Ramos (cell line): ENCODE measurements around the gene P4HA3.
"Not testable (repeated sequence)": the region's sequence is repeated elsewhere in the genome, so short reads cannot be mapped to it uniquely, and the experiment has no call there.

Source experiments
- in situ Hi-C: fragments of 300-500 bp; cut with MboI; formaldehyde crosslinking; loops from one replicate; pipeline ENCODE4 v1.14.3; 2022; ENCODE audit warnings: low sequenced_read_pairs; ENCODE audit not compliant: unreplicated experiment

Gene P4HA3

DNA sequence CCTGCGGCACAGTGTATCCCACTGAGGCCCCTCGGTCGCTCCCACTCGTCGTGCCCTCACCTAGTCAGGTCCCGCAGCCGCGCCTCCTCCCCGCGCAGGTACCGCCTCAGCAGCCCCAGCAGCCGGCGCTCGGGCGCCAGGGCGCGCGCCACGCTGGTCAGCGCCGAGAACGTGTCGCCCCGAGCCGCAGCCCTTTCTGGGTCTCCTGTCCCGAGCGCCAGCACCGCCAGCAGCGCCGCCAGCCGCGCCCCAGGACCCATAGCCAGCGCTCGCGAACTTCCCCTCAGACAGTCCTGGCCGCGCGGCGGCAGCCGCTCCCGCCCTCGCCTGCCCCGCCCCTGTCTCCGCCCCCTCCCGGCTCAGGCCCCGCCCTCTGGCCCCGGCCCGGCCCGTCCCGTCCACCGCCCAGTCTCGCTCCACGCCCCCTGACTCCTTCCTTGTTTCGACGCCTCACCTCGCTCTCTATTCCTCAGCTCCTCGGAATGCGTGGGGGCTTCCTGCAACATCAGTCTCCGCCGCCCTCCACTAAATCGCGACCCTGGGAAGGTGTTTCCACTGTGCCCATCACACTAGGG lies at the start of gene P4HA3:
Gene P4HA3 (minus strand): TSS at position 289 of the 575 bp plus-strand sequence. CDS start 29 bp downstream, at position 260.
- in situ Hi-C loops = no loop called here

DNA sequence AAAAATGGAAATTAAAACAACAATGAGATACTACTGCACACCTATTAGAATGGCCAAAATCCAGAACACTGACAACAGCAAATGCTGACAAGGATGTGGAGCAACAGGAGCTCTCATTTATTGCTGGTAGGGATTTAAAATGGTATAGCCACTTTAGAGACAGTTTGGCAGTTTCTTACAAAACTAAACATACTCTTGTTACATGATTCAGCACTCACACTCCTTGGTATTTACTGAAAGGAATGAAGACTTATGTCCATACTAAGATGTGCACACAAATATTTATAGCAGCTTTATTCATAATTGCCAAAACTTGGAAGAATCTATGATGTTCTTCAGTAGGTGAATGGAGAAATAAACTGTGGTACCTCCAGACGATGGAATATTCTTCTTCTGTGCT lies 46.0 kb upstream of the P4HA3 start:
- in situ Hi-C loops = no loop called here

DNA sequence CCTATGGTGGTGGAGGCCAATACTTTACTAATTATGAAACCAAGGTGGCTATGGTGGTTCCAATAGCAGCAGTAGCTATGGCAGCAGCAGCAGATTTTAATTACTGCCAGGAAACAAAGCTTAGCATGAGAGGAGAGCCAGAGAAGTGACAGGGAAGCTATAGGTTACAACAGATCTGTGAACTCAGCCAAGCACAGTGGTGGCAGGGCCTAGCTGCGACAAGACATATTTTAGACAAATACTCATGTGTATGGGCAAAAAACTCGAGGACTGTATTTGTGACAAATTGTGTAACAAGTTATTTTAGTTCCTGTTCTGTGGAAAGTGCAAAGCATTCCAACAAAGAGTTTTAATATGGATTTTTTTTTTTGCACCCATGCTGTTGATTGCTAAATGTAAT lies 44.2 kb upstream of the P4HA3 start:
- in situ Hi-C loops = no loop called here

DNA sequence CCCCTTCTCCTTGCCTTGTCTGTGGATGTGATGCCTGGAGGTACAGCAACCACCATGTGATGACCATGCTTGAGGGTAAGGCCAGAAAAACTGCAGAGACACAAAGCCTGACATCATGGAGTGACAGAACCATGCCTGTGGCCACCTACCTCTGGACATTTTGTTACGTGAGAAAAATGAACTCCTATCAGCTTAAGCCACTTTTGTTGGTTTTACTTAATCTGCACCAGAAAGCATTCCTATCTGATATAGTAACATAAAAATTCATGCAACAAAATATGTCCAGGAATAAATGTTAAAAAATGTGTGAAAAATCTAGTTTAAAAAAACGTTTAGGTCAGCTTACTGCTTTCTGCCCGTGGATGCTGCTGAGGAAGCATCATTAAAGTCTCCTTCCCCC lies 42.6 kb upstream of the P4HA3 start:
- in situ Hi-C loops = no loop called here

DNA sequence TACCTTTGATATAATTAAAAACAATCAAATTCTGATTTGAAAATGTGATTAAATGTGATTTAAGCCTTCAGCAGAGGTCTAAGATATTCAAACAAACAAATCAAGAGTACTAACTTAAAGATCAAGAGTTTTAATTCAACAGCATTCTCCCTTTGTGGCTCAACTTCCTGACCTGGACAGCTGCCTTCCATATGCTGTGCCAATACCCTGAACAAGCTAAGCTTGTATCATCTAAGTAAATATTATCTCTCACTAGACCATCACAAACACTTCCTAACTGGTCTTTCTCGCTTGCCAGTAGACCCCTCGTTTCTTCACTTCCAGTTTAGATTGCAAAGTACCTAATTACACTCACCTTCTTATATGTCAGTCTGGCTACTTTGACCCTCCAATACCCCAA lies 35.9 kb upstream of the P4HA3 start:
- in situ Hi-C loops = no loop called here

DNA sequence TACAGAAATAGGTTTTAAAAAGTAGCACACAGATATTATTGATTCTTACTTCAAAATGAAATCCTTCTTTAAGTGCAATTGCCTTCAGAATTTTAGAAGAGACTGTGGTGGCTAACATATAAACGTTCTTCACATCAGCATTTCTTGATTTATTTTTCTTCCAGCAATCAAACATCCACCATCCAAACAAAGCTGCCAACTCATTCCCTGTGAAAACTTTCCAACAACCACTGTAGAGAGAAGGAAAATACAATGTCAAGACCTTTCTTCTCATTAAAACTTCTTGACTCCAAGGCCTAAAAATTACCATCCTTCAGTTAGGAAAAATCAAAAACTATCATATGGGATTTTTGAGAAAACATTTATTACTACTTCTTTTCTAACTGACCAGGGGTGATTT lies 34.0 kb upstream of the P4HA3 start:
- in situ Hi-C loops = no loop called here

DNA sequence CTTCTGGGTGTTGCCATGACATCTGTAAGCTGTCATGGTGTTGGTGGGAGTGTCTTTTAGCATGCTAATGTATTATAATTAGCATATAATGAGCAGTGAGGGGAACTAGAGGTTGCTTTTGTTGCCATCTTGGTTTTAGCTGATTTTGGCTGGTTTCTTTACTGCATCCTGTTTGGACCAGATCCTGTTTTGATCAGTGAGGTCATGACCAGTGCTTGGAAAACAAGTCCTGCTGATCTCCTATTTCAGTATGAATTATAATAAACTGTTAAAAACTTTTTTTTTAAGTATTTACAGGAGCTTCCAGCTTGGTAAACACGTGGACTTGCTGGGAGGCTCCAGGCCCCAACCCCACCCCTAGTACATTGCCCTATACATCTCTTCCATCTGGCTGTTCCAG lies 30.5 kb upstream of the P4HA3 start:
- in situ Hi-C loops = no loop called here

DNA sequence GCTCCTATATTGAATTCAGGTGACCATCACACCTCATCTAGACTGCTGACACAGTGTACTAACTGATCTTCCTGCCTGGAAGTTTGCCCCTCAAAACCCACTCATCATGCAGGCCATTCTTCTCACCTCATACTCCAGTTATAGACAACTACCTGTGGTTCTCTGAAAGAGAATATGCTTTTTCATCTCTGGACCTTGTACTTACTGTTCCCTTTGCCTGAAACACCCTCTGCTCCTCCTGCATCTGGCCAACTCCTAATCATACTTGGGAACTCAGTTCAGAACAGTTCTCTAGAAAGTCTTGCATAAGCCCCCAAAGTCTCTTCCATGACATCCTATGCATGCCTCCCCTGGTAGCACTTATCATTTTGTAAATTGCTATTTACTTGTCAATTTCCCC lies 28.2 kb upstream of the P4HA3 start:
- in situ Hi-C loops = no loop called here

DNA sequence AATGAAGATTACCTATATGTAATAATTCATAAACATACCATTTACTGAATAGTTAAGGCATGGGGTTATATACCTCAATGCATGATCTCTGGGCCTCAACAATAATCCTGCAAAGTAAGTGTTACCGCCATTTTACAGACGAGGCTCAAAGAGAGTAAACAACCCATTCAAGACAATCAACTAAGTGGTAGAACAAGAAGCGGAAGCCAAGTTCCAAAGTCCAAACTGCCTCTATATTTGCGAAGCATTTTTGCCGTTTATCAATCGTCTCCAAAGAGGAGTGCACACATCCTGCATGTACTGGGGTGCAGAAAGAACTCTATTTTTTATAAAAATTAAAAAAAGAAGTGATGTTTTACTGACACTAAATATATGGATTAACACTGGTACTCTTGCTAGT lies 27.5 kb upstream of the P4HA3 start:
- in situ Hi-C loops = no loop called here

DNA sequence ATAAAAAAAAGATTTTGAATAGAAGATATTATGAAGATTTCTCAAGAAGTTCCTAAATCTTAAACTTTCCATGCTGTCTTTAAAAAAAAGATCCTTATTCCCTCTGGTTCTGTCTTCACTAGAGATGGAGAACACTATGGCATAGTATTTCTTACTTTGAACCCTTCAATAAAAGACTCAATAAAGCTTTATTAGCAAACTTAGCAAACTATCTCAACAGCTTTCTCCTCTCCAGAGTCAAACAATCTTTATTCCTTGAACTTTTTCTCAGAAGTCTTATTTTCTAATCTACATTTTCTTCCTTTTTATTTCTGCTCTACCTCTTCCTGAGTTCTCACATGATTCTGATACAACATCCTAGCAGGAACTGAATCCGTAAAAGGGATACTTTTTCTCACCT lies 21.8 kb upstream of the P4HA3 start:
- in situ Hi-C loops = no loop called here

DNA sequence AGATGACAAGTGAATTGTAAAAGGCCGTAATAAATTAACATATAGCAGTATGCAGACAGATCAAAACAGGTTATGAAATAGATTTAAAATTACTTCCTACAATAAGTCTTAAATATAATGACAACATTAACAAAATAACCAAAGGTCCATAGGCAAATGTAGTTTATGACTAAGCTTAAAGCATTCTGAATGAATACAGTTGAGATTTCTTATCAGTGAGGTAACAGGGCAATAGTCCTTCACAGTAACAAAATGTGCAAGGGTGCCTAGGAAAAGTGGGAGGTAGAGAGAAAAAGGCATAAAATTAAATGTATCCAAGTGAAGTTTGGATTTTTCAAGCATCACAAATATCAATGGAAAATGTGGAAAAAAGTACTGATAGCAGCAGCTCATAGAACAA lies 20.9 kb upstream of the P4HA3 start:
- in situ Hi-C loops = no loop called here

DNA sequence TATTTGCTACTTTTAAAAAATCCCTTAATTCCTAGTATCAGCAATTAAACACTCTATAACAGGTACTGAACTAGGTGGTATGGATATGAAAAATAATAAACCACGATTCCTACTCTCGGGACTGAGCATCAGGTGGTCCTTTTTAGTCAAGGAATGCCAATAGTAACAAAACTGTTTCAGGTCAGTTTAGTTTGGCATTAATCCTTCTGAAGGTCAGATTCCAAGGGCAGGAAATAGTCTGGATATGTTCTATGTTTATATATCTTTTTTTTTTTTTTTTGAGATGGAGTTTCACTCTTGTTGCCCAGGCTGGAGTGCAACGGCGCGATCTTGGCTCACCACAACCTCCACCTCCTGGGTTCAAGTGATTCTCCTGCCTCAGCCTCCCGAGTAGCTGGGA lies 19.6 kb upstream of the P4HA3 start:
- in situ Hi-C loops = not testable (repeated sequence)

DNA sequence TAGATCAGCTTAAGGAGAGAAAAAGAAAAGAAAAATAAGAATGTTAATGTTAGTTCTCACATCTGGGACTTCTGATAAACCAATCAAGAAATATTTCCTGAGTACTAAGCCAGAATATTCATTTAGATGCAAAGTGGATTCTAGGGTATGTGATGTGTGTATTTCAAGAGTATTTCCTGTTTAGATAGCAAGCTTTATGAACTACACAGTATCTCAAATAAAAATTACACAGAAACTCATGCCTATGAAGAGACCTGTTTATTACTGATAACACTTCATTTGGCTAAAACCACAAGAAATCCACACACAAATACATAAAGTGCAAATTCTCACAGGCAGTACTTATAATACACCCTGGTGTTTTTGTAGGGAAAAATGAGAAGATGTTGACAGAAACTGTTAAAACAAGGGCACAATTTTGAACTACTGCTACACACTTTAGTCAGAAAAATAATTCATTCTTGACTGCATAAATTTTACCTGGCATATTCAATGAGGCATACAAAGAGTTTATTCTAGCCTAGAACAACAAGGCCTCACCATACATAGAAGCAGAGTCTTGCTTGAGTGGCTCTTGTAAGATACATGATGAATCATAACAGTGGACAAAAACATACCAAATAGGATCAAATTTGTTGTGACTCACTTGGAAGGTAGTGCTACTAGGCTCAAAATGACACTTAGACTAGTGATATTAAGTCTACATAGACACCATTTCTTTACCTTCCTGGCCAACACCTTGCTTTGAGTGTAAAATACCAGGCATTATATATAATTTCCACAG lies 18.8 kb upstream of the P4HA3 start:
- in situ Hi-C loops = no loop called here

DNA sequence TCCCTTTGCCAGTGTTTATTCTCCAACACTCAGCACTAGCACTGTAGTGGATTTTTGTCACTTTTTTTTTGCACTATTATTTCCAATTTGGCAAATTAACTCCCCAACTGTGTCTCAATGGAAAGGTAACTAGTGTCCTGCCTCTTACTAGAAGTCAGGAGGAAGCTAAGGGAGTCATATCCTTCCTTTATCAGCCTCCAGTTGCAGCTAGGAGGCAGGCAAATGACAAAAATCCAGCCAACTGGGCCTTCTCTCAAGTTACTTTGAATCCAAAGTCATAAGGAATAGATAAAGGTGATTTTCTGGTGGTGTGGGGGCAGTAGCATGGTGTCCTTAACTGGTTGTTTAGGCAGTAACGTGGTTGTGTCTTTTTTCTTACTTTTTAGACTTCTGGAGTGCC lies 15.6 kb upstream of the P4HA3 start:
- in situ Hi-C loops = no loop called here

DNA sequence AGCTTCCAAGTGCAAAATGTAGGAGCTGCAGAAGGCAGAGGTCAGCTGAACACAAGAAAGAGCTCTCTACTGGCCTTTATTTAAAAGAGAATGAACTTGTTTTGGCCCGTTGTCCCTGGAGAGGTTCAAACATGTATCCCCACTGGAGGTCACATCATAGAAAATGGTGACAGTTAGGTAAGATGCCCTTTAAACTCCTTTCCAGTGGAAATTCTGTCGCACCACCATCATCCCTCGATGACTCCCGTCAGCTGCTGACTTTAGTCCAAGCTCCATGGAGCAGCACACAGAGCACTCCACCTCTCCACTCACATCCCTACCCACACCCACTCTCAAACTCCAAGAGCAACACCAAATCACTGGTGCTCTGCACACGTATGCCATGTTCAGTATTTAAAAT lies 15.2 kb upstream of the P4HA3 start:
- in situ Hi-C loops = no loop called here

DNA sequence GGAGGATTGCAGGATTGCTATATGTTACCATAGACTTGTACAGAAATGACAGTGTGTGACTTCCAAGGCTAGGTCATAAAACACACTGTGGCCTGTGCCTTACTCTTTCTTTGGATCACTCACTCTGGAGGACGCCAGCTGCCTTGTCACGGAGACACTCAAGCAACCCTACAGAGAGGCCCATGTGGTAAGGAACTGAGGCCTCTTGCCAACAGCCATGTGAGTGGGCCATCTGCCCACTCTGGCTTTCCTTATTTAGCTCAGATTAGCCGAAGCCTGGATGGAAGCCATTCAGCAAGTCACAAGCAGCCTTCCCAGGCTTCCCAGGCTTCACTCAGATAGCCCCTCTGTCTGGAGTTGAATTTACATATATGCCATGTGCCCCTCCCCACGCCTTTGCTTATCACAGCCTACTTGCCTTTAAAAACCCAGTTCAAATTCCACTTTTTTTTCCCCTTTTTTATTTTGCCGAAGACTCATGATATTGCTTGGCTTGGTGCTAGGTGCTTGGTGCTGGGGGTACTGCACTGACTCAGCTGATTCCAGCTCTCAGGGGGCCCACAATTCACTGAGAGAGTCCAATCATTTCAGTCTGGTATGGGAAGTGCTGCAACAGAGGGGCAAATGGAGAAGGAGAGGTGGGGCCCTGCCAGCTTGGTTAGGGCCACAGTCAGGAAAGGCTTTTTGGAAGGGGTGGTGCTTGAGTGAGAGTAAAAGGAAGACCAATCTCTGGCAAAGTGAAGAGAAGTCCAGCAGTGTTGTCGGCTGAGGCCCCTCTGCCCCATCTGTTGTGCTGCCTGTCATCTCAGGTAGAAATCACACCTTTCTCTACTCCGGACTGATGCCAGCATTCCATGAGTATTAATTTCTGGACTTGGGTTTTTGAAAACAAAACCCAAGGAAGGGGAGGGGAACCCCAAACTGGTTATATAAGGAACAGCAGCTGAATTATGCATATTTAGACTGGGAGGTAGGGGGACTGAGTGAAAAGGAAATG lies 14.5 kb upstream of the P4HA3 start:
- in situ Hi-C loops = no loop called here

DNA sequence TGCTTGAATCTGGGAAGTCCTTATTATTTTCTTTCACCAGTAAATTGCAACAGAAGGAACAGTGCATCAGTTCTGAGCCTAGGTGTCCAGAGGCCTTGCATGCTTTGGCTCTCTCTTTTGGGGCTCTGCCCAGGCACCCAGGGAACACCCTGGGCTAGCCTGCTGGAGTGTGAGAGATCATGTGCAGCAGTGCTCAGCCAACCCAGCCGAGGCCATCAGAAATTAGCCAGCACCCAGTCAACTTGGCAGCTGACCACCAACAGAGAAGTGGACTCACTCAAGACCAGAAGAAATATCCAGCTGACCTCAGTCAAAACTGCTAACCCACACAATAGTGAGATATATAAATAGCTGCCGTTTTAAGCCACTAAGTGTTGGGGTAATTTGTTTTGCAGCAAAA lies 11.2 kb upstream of the P4HA3 start:
- in situ Hi-C loops = no loop called here

DNA sequence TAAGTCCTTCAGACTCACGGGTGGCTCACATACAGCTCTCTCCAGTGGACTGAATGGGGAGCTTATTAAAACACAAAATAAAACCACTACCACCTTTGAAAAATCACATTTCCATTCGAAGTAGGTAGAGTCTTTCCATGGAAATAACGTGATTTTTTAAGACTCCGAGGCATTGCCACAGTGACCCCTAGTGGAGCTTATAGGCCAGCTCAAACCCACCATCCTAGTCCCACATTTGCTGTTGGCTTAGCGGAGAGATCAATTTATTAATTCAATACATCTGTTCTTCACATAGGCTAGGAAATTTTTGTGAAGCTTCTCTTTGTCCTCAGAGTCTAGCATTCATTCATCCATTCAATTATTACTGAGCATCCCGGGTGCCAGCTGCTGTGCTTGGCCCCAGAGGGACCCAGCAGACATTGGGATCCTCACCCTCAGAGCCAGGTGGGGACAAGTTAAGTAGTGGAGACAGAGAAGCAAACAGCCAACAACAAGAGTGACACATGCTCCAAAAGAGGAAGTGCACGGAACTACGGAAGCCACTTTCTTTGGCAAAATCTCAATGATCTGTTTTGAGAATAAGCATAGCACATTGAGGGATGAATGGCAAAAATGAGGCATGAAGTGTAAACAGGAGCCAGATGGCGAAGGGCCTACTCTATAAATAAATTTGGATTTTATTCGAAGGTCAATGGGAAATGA lies 10.2 kb upstream of the P4HA3 start:
- in situ Hi-C loops = no loop called here

DNA sequence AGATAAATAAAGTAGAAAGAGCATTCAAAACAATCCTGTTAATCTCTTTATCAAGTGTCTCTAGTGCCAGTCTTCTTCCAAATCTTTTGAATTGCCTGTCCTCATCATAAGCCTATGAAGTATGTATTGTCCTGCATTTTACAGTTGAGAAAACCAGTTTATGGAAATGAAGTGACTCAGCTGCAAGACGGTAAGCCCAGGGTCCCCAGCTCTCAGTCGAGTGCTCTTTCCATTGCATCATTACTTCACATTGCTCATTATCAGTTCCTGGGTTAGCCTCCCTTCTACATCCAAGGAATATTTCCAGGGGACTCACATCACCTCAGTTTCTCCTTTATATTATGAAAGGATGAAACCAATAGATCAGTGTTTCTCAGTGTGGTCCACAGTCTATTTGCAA lies 9.1 kb upstream of the P4HA3 start:
- in situ Hi-C loops = no loop called here

DNA sequence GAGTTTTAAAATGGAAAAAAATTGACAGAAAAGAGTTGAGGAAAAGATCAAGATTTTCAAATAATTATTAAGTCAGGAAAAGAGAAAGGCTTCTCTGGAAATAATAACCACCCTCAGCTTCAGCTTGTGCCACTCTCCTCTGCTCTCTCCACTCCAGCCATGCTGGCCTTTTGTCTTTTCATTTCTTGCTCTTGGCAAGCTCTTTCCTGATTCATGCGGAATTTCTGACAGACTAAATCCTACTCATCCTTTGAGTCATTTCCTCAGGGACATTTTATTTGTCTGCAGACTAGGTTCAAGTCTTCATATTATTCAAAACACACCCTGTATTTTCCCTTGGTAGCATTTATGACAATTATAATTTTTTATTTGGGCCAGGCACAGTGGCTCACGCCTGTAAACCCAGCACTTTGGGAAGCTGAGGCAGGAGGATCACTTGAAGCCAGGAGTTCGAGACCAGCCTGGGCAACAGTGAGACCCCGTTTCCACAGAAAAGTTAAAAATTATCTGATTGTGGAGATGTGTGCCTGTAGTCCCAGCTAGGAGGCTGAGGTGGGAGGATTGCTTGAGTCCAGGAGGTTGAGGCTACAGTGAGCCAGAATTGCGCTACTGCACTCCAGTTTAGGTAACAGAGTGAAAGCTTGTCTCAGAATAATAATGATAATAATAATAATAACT lies 7.8 kb upstream of the P4HA3 start:
- in situ Hi-C loops = no loop called here
